Neural cell (in vitro differentiated cells): ENCODE data around the gene KCNJ12. TPM values are rescaled to one million over a fixed set of nuclear protein-coding genes. Genes with fewer than 3 reads are reported as not detected.

Experiments
- H2AFZ ChIP-seq: fragments of 200-600, 300-800 bp; sonication (generic), shearing (Covaris generic); 2 replicates; pipeline ENCODE4 v1.6.0; 2014; ENCODE audit warnings: low read depth, mild to moderate bottlenecking, antibody characterized with exemption, low read length, moderate library complexity
- H3F3A ChIP-seq: fragments of 200-600 bp; shearing (Covaris generic); 2 replicates; pipeline ENCODE4 v1.6.1; 2016; ENCODE audit warnings: mild to moderate bottlenecking, moderate library complexity, mixed read lengths, antibody characterized with exemption, low read length; ENCODE audit not compliant: insufficient read depth, poor library complexity, severe bottlenecking
- H3K27ac ChIP-seq: fragments of 200-600, 300-800 bp; sonication (generic), shearing (Covaris generic); 2 replicates; pipeline ENCODE4 v1.5.1; 2014; ENCODE audit warnings: mild to moderate bottlenecking, low read length, moderate library complexity
- H3K27me3 ChIP-seq: fragments of 300-800, 200-600 bp; sonication (generic), shearing (Covaris generic); 2 replicates; pipeline ENCODE4 v1.6.0; 2014; ENCODE audit warnings: mild to moderate bottlenecking, low read depth, low read length, moderate library complexity; ENCODE audit not compliant: insufficient read depth
- H3K36me3 ChIP-seq: fragments of 300-800, 200-600 bp; sonication (generic), shearing (Covaris generic); 2 replicates; pipeline ENCODE4 v1.5.1; 2014; ENCODE audit warnings: mild to moderate bottlenecking, antibody characterized with exemption, low read length, moderate library complexity; ENCODE audit not compliant: insufficient read depth
- H3K4me2 ChIP-seq: fragments of 300-800, 200-600 bp; sonication (generic), shearing (Covaris generic); 2 replicates; pipeline ENCODE4 v1.6.0; 2014; ENCODE audit warnings: mild to moderate bottlenecking, low read length
- H3K4me3 ChIP-seq: fragments of 300-800, 200-600 bp; sonication (generic), shearing (Covaris generic); 2 replicates; pipeline ENCODE4 v1.5.1; 2014; ENCODE audit warnings: mild to moderate bottlenecking, low read length, moderate library complexity
- H3K79me2 ChIP-seq: fragments of 200-600 bp; shearing (Covaris generic); replicated peaks from 2 replicates; pipeline ENCODE4 v1.6.0; 2014; ENCODE audit warnings: mild to moderate bottlenecking, low read length, moderate library complexity; ENCODE audit not compliant: insufficient read depth
- H3K9ac ChIP-seq: fragments of 300-800, 200-600 bp; sonication (generic), shearing (Covaris generic); 2 replicates; pipeline ENCODE4 v1.6.1; 2016; ENCODE audit warnings: mild to moderate bottlenecking, low read length, mixed read lengths
- H3K9me2 ChIP-seq: fragments of 200-600 bp; shearing (Covaris generic); 2 replicates; pipeline ENCODE4 v1.6.1; 2016; ENCODE audit warnings: mild to moderate bottlenecking, low read length, mixed read lengths; ENCODE audit not compliant: insufficient read depth
- H3K9me3 ChIP-seq: fragments of 200-600, 300-800 bp; sonication (generic), shearing (Covaris generic); 2 replicates; pipeline ENCODE4 v1.6.1; 2016; ENCODE audit warnings: mild to moderate bottlenecking, mixed run types, low read length, moderate library complexity, mixed read lengths
- H4K20me1 ChIP-seq: fragments of 200-600 bp; shearing (Covaris generic); 2 replicates; pipeline ENCODE4 v1.6.1; 2016; ENCODE audit warnings: mild to moderate bottlenecking, mixed run types; ENCODE audit not compliant: insufficient read depth
- CTCF ChIP-seq: fragments of 450-650 bp; IDR thresholded peaks from 2 replicates; pipeline ENCODE4 v1.5.1; 2014; ENCODE audit warnings: antibody characterized with exemption, mild to moderate bottlenecking, moderate library complexity; ENCODE audit not compliant: poor library complexity, severe bottlenecking
- EP300 ChIP-seq: fragments of 450-650 bp; conservative IDR thresholded peaks from 2 replicates; pipeline ENCODE4 v1.6.1; 2014; ENCODE audit warnings: antibody characterized with exemption, mild to moderate bottlenecking, moderate library complexity; ENCODE audit not compliant: poor library complexity, severe bottlenecking
- EZH2 ChIP-seq: fragments of 200-600, 300-800 bp; shearing (Covaris generic), sonication (generic); IDR thresholded peaks from 2 replicates; pipeline ENCODE4 v1.6.1; 2014; ENCODE audit warnings: antibody characterized with exemption, low read length, borderline replicate concordance, mild to moderate bottlenecking; ENCODE audit not compliant: insufficient read depth, poor library complexity, severe bottlenecking
- MXI1 ChIP-seq: fragments of 450-650 bp; conservative IDR thresholded peaks from 2 replicates; pipeline ENCODE4 v1.6.1; 2014; ENCODE audit warnings: antibody characterized with exemption, mild to moderate bottlenecking; ENCODE audit not compliant: poor library complexity, severe bottlenecking
- POLR2AphosphoS5 ChIP-seq: IDR thresholded peaks from 2 replicates; pipeline ENCODE4 v1.6.1; 2012
- RAD21 ChIP-seq: fragments of 450-650 bp; conservative IDR thresholded peaks from 2 replicates; pipeline ENCODE4 v1.6.1; 2014; ENCODE audit warnings: antibody characterized with exemption, mild to moderate bottlenecking, moderate library complexity
- REST ChIP-seq: IDR thresholded peaks from 2 replicates; pipeline ENCODE4 v1.6.1; 2012; ENCODE audit warnings: borderline replicate concordance
- SMC3 ChIP-seq: fragments of 450-650 bp; conservative IDR thresholded peaks from 2 replicates; pipeline ENCODE4 v1.6.1; 2014; ENCODE audit warnings: antibody characterized with exemption, mild to moderate bottlenecking, moderate library complexity; ENCODE audit not compliant: poor library complexity
- TAF1 ChIP-seq: IDR thresholded peaks from 2 replicates; pipeline ENCODE4 v1.6.1; 2012; ENCODE audit warnings: low read depth
- polyA plus RNA-seq: library from polyadenylated mRNA; depleted of rRNA; stranded (reverse); fragments of >200 nt; gene quantifications from 2 replicates; pipeline ENCODE4 v1.2.3, GENCODE V29; 2014

The KCNJ12 gene
- polyA plus RNA-seq, 1 donor from 2014 or later: 1.3 TPM

GRCh38 chr17:21365016-21365415, 11.1 kb upstream of the KCNJ12 start:
- Histone ChIP-seq H3K79me2 (no peaks in the 10 kb centered on the region), H3F3A (no peaks in the 10 kb centered on the region), H3K4me3 (no peak overlapping the region), H3K9me3 (no peaks in the 10 kb centered on the region), H3K9me2 (no peaks in the 10 kb centered on the region), H3K9ac (no peak overlapping the region), H3K4me2 (no peak overlapping the region), H3K27me3 (no peaks in the 10 kb centered on the region), H3K27ac (no peak overlapping the region), H2AFZ (no peak overlapping the region), H3K36me3 (no peaks in the 10 kb centered on the region), H4K20me1 (no peaks in the 10 kb centered on the region)
- TF ChIP-seq SMC3 (no peak), EP300 (no peak), REST (no peak), CTCF (no peak), EZH2 (no peak), RAD21 (no peak), MXI1 (no peak), TAF1 (no peak), POLR2AphosphoS5 (no peak)

- no peaks in the 10 kb centered on the region for H3K79me2 ChIP-seq
Observed at GRCh38 chr17:21368545-21369246, 7.5 kb upstream of the KCNJ12 start.

More at GRCh38 chr17:21368545-21369246, 7.5 kb upstream of the KCNJ12 start:
- Histone ChIP-seq H3F3A (no peaks in the 10 kb centered on the region), H3K36me3 (no peaks in the 10 kb centered on the region), H3K9me3 (no peaks in the 10 kb centered on the region), H2AFZ (no peak overlapping the region), H4K20me1 (no peaks in the 10 kb centered on the region), H3K27ac (no peak overlapping the region), H3K4me2 (no peak overlapping the region), H3K9me2 (no peaks in the 10 kb centered on the region), H3K9ac (no peak overlapping the region), H3K27me3 (no peaks in the 10 kb centered on the region), H3K4me3 (no peak overlapping the region)
- TF ChIP-seq MXI1 (no peak), SMC3 (no peak), EP300 (no peak), REST (no peak), POLR2AphosphoS5 (no peak), CTCF (no peak), TAF1 (no peak), RAD21 (no peak), EZH2 (no peak)
